Heart left ventricle (tissue), 16 donors: ENCODE measurements around the gene IGFBPL1. TPM values are rescaled to one million over a fixed set of nuclear protein-coding genes. Genes with fewer than 3 reads are reported as not detected.
A peak's percentile ranks its signal among the peaks of the same experiment; 100 is the strongest.

Experiments
- ATAC-seq, 4 donors: fragments of 200-7000 bp; cut with Tn5 transposase; one replicate each; pipeline ENCODE4 v1.9.1; 2020 to 2022; ENCODE audit warnings: moderate library complexity in 4 of 4, mild to moderate bottlenecking in 3 of 4, moderate number of reproducible peaks in 1 of 4
- DNase-seq, 5 donors: peaks; one replicate each; pipeline ENCODE4 v3.0.0-alpha.2; 2020
- H3K27ac ChIP-seq, 12 donors: fragments of 200-600 bp; sonication (generic) in 4 of 12; one replicate each; pipeline versions ENCODE4 v1.5.0 to v1.8.0; 2016 to 2022; ENCODE audit warnings: mild to moderate bottlenecking in 2 of 12
- H3K27me3 ChIP-seq, 9 donors: fragments of 200-600 bp; sonication (generic) in 2 of 9; one replicate each; pipeline versions ENCODE4 v1.5.1 to v1.8.0; 2016 to 2022; ENCODE audit warnings: mild to moderate bottlenecking in 3 of 9
- H3K36me3 ChIP-seq, 9 donors: fragments of 200-600 bp; sonication (generic) in 2 of 9; one replicate each; pipeline versions ENCODE4 v1.5.0 to v1.8.0; 2018 to 2022; ENCODE audit warnings: mild to moderate bottlenecking in 2 of 9
- H3K4me1 ChIP-seq, 12 donors: fragments of 200-600 bp; sonication (generic) in 4 of 12; one replicate each; pipeline versions ENCODE4 v1.5.0 to v1.8.0; 2016 to 2022; ENCODE audit warnings: mild to moderate bottlenecking in 3 of 12
- H3K4me3 ChIP-seq, 12 donors: fragments of 200-600 bp; sonication (generic) in 4 of 12; one replicate each; pipeline versions ENCODE4 v1.5.0 to v1.8.0; 2017 to 2022; ENCODE audit warnings: mild to moderate bottlenecking in 9 of 12, moderate library complexity in 4 of 12
- H3K9me3 ChIP-seq, 12 donors: fragments of 200-600 bp; sonication (generic) in 4 of 12; one replicate each; pipeline versions ENCODE4 v1.5.0 to v1.8.0; 2016 to 2022; ENCODE audit warnings: mild to moderate bottlenecking in 1 of 12
- CTCF ChIP-seq, 12 donors: fragments of 200-600 bp; sonication (generic) in 4 of 12; IDR thresholded peaks; one replicate each; pipeline versions ENCODE4 v1.5.0 to v1.8.0; 2018 to 2022; ENCODE audit warnings: antibody characterized with exemption in 12 of 12, mild to moderate bottlenecking in 5 of 12
- POLR2A ChIP-seq, 2 donors: fragments of 450-650 bp; IDR thresholded peaks; one replicate each; pipeline ENCODE4 v1.6.1; 2017; ENCODE audit warnings: antibody characterized with exemption in 2 of 2, mild to moderate bottlenecking in 2 of 2, moderate library complexity in 2 of 2
- WGBS, 4 donors: extraction: QIAGEN DNeasy Blood & Tissue Kit in 2 of 4; methylation state at CpG; one replicate each; pipeline versions ENCODE4 v1.1.5 to v1.1.7; 2013 to 2018; 5-methylcytosine and 5-hydroxymethylcytosine counted together
- intact Hi-C, 10 donors: fragments of 100-400 bp; cut with DNase I; formaldehyde crosslinking; loops; one replicate each; pipeline versions ENCODE4 v1.11.1 to v1.14.2; 2022
- polyA plus RNA-seq, 2 donors: library from polyadenylated mRNA; stranded (reverse); fragments of 200-250 nt; gene quantifications; one replicate each; pipeline ENCODE4 v1.2.3, GENCODE V29; 2013
- total RNA-seq, 9 donors: library from RNA; depleted of rRNA in 2 of 9; stranded (reverse); fragments of >200 nt in 2 of 9; fragmentation: NEBNext Ultra II Directional in 3 of 9; extraction: Animal tissue kit (Norgen Biotek cat#: 25700) in 3 of 9; gene quantifications; one replicate each; pipeline versions ENCODE4 v1.1.0 to v1.2.4, GENCODE V29; 2016 to 2023
- donor health status: ischemic (EF 13 %, LVEDD 7.1; RV severe dilation, severe dysfunction).
- donor health status: healthy with polysubstance abuse.
- donor health status: DM: no; HTN: yes; CAD: no.
- donor health status: DM: no; HTN: no; CAD: no.
- donor health status: ischemic (EF 25% LVEDD 6.9; RV normal size, moderate dysfunction).
- donor health status: ischemic (EF 25% LVEDD 5.7; RV mildly dilated, moderate dysfunction).
- donor health status: healthy.
- donor health status: DM: yes; HTN: yes; CAD: no.
- donor health status: ischemic (EF 35%, LVEDD 5.7; RV mildly dilated, moderate dysfunction).
- donor health status: nonischemic (EF 11% LVEDD 7.7; RV severe dilation, severe dysfunction).
- donor health status: DM: yes; HTN: yes; CAD: no.
- donor health status: PGD.
- donor health status: ischemic (EF 29% LVEDD 5.4; RV normal size, mild dysfunction).
- donor health status: nonischemic (EF 23%, LVEDD 6.1; RV moderate dilation, normal function).

Gene IGFBPL1
- total and polyA plus RNA-seq, 11 donors = 0.19 to 0.26 TPM; not detected in 9

GRCh38 chr9:38416461-38416860 is 7.8 kb downstream of the IGFBPL1 start:
- Histone ChIP-seq H3K9me3 (no peaks in the 10 kb centered on the region), H3K36me3 (no peaks in the 10 kb centered on the region), H3K4me1 (no peaks in the 10 kb centered on the region), H3K27me3 (peaks cover 0 to 42% (median 10%) of the 10 kb centered on the region in 9 donors), H3K27ac (no peak overlapping the region), H3K4me3 (no peak overlapping the region)
- 74 to 79% (median 77%) methylated on average over 4 of the region's 4 CpGs for WGBS, 4 donors
- DNase-seq = no peak
- no peak for ATAC-seq
- no peak for TF ChIP-seq POLR2A (IDR thresholded peaks at IDR 0.05)
- intact Hi-C loops = no loop called here

DNA sequence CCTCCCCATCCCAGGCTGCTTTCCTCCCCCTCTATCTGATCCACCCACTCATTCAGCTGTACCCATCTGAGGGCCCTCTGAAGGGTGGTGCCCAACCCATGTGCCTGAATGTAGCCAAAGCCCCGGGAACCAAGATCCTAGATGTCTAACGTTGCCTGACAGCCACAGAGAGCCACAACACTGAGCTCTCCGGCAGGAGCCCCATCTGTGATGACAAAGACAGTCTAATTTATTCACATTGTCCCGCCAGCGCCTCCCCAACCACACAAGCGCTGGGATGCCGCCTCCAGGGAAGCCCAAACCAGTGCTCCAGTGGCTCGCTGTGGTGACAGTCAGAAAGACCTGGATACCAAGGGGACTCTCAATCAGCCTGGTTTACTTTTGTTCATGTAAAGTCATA is 8.4 kb downstream of the IGFBPL1 start:
- H3K27me3 ChIP-seq = peaks cover 0 to 43% (median 9%) of the 10 kb centered on the region in 9 donors

DNA sequence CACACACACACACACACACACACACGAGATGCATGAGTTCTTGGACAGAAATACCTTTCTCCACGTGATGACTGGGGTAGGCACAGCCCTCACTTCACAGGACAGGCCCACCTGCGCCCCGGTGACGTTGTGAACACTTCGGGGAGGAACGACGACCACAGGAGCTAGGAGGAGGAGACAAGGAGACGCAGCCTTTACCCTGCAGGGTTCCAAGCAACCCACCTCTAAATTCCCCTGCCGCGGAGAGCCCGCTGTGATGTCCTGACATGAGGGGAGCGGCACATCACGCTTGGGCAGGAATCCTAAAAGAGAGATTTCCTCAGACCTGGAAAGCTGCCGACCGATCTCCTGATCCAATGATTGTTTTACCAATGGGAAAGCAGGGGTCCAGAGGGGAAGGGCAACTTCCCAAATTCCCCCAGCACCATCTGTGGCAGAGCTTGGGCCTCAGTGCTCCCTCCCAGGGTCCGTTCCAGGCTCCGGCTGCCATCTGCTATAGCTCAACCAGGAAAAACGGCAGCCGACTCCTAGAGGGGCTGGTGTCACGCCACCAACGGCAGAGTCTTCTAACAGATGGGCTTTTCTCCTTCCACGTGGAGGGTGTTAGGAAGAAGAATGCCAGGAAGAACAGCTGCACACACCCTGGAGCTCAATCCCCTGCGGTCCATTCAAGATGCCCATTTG is 10.1 kb downstream of the IGFBPL1 start:
- Histone ChIP-seq H3K4me1 (no peaks in the 10 kb centered on the region), H3K9me3 (no peaks in the 10 kb centered on the region), H3K27ac (no peak overlapping the region), H3K27me3 (peaks cover 0 to 45% (median 9%) of the 10 kb centered on the region in 9 donors), H3K4me3 (no peak overlapping the region), H3K36me3 (no peaks in the 10 kb centered on the region)
- 44 to 55% (median 46%) methylated on average over 21 to 24 of the region's 24 CpGs for WGBS, 4 donors
- DNase-seq (no peak), ATAC-seq (peak in 1 of 4 donors; percentile 14)
- intact Hi-C loops = no loop called here
- TF ChIP-seq POLR2A (IDR thresholded peaks at IDR 0.05) (no peak), CTCF (IDR thresholded peaks at IDR 0.05) (no peak)

More for the DNA sequence above, 8.4 kb downstream of the IGFBPL1 start:
- TF ChIP-seq CTCF (IDR thresholded peaks at IDR 0.05) = no peak
- no peak for TF ChIP-seq POLR2A (IDR thresholded peaks at IDR 0.05)
- H3K4me3 ChIP-seq = no peak overlapping the region
- ATAC-seq (no peak), DNase-seq (no peak)
- H3K9me3 ChIP-seq = no peaks in the 10 kb centered on the region
- H3K36me3 ChIP-seq = no peaks in the 10 kb centered on the region
- intact Hi-C loops = no loop called here
- H3K4me1 ChIP-seq = no peaks in the 10 kb centered on the region
- H3K27ac ChIP-seq = no peak overlapping the region
- 82 to 89% (median 89%) methylated on average over 8 of the region's 8 CpGs for WGBS, 4 donors

GRCh38 chr9:38413283-38413682 is 11.0 kb downstream of the IGFBPL1 start:
- intact Hi-C loops = loop anchor here in 1 of 10 donors (2.0 kb wide), 1 partner anchor 20 kb away; the partner anchor contains the start of gene ALDH1B1

More at GRCh38 chr9:38413283-38413682, 11.0 kb downstream of the IGFBPL1 start:
- ATAC-seq = no peak
- 68 to 70% (median 69%) methylated on average over 7 of the region's 7 CpGs for WGBS, 4 donors
- no peak for TF ChIP-seq CTCF (IDR thresholded peaks at IDR 0.05)
- TF ChIP-seq POLR2A (IDR thresholded peaks at IDR 0.05) = no peak
- H3K27me3 ChIP-seq = peaks cover 0 to 45% (median 9%) of the 10 kb centered on the region in 9 donors
- no peaks in the 10 kb centered on the region for H3K36me3 ChIP-seq
- DNase-seq = no peak
- H3K9me3 ChIP-seq = no peaks in the 10 kb centered on the region
- H3K4me1 ChIP-seq = no peaks in the 10 kb centered on the region
- H3K27ac ChIP-seq = no peak overlapping the region
- H3K4me3 ChIP-seq = no peak overlapping the region
